RPMI7951 (cell line): ENCODE data around the gene SCYL1. TPM values are rescaled to one million over a fixed set of nuclear protein-coding genes. Genes with fewer than 3 reads are reported as not detected.

Experiments
- DNase-seq: peaks from one replicate; pipeline ENCODE4 v3.0.0-alpha.2; 2012; ENCODE audit warnings: low read depth
- total RNA-seq: library from RNA; depleted of rRNA; stranded (reverse); fragments of >200 nt; shearing (Covaris generic); gene quantifications from 2 replicates; pipeline ENCODE4 v1.2.3, GENCODE V29; 2014; rRNA removed

Gene SCYL1
- 64.1 and 65.7 TPM in 2 replicates for total RNA-seq

DNA sequence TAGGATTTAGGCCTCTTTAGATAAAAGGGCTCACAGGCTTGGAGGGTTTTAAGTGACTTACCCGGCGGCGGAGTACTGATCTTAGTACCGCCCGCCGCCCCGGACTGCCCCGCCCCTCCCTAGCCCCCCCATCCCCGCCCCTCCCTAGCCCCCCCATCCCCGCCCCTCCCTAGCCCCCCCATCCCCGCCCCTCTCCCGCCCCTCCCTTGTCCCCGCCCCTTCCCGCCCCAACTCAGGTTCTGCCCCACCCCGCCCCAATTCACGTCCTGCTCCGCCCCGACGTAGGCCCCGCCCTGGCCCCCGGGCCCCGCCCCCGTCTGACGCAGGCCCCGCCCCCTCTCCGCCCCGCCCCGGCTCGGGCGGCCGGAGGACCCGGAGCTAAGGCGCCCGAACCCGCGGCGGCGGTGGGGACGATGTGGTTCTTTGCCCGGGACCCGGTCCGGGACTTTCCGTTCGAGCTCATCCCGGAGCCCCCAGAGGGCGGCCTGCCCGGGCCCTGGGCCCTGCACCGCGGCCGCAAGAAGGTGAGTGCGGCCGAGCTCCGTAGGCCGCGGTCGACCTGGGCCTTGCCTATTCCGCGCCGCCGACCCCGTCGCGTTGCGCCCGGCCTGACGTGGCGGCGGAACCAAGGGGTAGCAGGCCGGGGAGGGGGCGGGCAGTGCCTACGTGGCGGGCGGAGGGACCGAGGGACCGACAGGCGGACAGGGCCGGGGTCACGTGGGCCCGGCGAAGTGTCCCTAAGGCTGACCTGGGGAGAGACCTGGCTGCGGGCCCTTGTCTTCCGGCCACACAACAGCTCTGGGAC is at the start of gene SCYL1:
Gene SCYL1, plus strand, starts transcription at position 343 of the 805 bp plus-strand sequence. Its CDS starts 71 bp downstream, at position 414.
- peak; percentile 74 for DNase-seq

DNA sequence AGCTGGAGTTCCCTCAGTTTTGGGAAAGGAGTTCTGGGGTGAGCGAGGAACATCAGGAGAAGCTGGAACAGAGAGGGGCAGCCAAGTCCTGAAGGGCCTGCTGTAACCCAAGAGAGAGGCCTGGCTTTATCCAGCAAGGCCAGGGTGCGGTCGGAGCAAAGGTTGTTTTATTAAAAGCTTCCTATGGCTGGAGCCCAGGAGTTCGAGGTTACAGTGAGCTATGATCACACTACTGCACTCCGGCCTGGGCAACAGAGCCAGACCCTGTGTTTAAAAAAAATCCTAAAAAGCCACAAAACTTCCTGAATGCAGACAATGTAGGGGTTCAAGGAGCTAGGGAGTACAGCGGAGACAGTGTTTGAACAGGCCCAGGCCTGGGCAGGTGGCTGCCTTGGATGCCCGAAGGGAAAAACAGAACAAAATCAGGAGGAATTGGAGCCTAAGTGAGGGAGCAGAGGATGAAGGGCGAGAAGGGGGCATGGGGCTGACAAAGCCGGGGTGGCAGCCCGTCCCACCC is 48.2 kb upstream of the SCYL1 start:
- DNase-seq: no peak

DNA sequence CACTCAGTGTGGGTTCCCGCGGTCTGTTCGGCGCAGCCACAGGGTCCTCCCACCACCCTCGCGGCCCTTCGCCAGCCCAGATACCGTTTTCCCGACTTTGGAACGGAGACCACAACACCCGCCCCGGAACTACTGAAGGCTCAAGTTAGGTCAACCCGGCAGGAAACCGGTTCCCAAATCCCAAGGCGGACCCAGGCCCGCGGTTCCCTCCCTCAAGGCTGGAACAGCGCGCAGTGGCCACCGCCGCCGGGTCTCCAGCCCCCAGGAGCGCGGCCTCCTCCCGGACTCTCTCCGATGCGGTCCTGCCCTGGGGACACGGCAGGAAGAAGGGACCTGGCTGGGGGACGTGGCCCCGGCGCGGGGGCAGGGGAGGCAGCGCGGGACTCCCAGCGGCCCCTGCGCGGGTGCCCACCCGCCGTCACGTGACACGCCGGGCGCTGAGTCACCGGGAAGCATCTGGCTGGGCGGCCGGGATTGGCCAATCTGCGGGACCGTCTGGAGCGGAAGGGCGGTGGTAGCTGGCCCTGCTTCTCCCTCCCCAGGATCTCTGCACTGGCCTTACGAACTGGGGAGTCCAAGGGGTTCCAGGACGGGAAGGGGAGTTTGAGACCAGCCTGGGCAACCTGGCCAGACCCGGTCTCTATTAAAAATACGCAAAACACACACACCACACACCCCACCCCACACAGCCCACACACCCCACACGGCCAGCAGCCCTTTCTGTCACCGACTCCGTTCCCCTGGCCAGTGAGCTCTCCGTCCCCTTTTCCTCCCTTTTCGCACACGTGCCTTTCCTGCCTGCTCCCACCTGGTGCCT is 47.5 kb upstream of the SCYL1 start:
- DNase-seq: peak; percentile 96

DNA sequence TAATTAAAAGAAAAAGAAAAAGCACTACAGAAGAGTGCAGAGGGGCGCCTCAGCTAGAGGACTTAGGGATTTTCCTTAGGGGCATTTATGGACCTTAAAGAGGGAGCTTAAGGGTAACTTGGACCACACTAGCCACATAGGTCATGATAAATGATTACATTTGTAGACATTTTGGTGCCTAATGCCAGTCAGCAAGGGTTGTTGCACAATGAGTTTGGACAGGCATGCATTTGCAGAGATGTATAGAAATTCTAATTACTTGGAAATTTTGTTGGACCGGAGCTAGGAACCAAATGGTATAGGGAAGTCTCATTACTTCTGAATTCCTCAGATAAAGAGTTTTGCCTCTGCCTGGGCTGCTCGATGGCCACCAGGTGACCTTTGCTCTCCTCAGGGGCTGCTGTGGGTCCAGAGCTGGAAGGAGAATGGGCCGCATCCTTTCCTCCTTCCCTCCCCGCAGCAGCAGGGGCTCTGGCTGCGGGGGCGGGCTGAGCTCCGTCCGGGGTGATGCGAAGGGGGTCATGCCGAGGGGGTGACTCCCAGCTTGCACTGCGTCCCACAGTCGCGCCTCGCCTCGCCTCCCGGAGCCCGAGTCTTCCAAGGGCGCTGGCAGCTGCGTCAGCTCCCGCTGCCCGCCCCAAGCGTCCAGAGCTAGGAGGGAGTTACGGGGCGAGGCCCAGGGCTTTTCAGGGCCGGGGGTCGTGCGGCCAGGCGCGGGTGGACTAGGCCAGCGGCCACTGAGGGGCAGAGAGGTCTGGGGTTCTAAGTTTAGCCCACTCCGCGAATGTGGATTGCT is 46.3 kb upstream of the SCYL1 start:
- DNase-seq: no peak

DNA sequence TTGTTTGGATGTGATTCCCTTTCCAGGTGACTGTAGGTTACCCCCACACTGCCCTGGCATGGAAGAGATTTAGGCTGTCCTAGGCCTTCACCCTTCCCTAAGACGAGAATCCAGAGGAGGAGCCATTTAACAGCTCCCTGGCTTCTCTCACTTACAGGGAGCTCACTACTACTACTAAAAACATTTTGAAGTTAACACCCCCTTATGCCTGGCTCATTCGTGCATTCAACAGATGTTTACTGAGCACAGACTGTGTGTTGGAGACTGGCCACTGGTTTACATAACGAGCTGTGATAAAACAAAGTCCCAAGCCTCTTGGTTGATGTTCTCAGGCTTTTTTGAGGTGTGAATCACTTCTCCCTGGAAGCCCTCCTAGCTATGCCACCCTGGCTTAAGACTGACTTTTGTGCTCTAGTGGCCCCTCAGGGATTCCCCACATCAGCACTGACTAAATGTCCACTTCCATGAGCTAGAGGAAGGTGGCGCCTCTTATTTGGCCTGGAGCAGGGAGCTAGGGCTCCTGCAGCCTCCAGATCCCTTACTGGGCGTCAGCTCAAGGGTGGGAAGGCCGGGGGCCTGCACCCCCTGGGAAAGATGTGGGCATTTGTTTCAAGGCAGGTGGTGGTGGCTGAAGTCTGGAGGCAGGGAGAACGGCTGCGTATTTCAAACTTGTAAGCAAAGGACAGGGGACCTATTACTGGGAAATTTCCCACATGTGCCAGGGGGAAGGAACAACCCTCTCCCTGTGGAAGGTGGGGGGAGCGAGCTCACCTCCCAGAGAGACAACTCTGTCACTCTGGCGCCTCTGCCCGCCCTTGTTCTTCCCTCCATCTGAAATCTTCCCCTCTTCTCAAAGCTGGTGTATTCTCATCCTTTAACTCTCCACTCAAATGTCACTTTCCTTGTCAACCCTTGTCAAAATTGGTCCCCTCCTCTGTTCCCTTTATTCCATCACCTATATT is 45.4 kb upstream of the SCYL1 start:
- DNase-seq: peak; percentile 78

DNA sequence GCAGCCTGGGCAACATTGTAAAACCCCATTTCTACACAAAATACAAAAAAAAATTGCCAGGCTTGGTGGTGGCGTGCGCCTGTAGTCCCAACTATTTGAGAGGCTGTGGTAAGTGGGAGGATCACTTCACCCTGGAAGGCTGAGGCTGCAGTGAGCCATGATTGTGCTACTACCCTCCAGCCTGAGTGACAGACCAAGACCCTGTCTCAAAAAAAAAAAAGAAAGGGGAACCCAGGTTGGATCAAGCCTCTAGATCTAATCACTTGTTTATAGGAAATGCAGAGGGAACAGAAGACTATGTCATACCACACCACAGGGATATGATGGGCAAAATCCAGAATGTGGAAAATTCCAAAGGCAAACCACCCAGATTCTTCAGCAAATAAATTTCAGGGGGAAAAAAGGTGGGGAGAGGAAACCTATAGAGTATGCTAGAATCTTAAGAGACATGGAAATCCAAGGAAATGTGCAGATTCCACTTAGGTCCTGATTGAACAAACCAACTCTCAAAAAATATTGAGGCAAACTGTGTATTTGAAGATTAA is 42.5 kb upstream of the SCYL1 start:
- DNase-seq: no peak

DNA sequence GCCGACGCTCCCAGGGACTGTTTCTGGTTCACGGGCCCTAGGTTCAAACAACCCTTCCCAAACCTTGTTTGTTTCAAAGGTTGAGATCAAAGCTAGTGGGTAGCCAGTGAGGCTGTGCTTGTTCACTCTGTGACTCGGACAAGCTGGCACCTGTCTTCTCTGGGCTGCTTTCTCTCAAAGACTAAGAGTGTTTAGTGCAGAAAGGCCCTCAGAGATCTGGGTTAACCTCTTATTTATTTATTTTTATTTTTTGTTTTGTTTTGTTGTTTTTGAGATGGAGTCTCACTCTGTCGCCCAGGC is 39.0 kb upstream of the SCYL1 start:
- no peak for DNase-seq

DNA sequence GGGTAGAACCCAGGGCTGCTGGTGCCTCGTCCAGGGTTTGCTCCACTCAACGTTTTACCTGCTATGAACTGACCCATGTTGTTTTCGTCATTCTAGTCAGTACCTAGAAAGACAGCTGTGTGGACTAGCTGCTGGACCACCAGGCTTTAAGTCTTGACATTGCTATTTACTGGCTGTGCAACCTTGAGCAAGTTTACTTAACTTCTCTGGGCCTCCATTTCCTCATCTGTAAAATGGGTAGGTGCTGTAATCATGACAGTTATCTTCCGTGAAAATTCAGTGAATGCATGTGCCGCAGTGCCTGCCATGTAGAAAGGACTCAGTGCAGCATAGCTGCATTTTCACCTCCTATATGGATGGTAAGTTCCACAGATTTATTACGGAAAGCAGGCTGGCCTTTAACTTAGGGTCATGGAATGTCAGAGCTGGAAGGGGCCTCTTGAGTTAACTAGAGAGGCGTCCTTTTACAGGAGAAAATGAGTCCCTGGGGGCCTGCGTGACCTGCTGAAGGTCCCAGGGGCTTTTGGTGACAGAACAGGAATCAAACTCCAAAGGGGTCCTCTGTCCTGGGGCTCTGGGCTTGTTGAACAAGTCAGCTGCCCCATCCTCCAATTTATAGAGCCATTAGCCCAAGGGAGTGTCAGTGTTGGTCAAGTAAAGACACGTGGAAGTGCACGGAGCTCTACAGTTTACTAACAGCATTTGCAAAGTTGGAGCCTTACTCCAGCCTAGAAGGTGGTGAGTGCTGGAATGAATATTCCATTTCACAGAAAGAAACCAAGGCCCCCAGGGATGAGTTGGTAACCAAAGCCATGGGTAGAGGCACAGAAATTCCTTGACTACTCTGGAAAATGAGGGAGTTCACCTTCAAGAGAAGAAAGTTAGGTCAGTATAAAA is 38.1 kb upstream of the SCYL1 start:
- DNase-seq: no peak

DNA sequence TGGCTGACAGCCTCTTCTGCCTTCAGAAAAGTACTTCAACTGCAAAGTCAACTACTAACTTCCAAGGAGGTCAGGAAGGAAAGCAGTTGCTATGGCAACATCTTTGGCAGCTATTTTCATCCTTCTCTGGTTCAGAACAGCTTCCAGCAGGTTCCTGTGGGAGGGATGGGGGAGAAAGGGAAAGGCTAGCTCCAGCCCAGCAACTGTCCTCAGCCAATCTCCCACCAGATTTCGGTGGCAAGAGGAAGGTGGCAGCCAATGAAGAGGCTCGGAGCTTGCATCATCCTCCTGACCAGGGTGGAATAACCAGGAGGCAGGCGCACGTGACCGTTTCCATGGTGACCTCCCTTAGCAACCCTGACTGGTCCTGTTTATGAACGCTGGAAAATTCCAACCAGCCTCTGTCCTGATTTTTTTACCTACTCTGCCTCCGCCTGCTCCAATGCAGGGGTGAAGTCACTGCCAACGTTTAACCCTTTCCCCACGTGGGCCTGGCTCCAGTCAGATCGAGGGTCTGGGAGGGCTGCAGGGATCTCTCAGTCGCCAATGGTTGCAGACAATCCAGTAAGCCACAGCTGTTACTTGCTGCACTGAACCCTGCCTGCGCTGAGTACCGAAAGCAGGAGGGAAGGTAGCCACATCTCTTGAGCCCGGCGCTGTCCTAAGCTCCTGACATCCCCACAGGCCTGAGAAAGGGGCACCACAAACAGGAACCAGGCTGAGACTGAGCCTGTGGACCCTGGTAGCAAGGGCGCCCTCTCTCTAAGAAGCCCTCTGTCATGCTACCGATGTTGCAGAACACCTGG is 37.2 kb upstream of the SCYL1 start:
- peak; percentile 100 for DNase-seq

DNA sequence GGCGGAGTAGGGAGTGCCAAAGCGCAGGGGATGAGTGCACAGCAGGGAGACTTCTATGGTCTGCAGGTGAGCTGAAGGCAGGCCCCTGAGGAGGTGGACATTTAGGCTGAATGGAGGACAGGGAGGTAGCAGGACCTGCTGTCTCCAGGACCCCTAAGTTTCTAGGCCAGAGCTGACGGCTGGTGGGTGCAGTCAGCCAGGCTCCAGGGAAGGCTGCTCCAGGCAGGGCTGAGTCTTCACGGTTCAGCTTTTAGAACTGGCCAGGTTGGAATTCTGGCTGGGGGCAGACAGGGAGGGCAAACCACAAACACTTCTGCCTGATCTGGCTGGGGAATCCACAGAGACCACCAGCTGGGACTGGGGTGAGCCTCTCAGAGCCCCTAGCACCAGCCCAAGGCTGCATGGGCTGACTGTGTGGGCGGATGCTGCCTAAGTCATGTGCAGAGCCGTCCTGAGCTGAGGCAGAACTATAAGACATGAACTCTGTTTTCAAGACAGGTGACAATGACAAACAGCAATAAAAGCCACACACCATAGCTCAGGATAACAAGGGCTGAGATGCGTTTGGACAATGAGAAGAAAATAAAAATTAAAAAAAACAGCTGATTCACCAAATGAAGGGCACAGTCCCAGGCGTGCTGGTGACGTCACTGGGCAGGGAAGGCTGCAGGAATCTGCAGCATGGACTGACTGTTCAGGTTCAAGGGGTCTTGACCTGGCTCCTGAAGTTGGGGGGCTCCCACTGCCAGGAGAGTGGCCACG is 36.4 kb upstream of the SCYL1 start:
- peak; percentile 57 for DNase-seq

DNA sequence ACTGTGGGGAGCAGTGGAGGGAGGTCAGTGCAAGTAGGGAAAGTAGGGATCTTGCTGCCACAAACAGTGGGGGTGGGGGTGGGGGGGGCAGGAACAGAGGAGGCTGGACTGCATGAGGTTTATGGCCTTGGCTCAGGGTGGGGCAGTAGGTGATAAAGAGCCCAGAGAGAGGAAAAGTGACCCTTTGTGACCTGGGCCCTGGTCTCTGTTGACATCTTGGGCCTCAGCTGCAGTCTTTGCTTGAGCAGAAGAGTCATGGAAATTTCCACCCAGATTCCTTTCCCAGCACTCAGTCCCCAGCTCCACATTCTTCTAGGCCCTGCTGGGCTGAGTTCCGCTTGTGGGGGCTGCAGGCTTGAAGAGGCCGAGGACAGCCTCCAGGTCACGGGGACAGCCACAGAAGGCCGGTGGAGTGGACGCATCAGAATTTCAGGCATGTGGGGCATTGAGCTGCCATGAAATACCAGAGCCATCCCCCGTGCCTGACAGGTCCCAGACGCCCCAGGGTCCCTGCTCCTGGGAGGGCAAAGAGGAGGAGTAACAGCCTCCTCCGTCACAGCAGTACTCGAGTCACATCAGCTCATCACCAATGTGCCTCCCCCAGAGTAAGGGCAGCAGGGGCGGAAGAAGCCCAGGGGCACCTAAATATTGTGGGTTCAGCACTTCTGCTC is 35.7 kb upstream of the SCYL1 start:
- DNase-seq: peak; percentile 96

DNA sequence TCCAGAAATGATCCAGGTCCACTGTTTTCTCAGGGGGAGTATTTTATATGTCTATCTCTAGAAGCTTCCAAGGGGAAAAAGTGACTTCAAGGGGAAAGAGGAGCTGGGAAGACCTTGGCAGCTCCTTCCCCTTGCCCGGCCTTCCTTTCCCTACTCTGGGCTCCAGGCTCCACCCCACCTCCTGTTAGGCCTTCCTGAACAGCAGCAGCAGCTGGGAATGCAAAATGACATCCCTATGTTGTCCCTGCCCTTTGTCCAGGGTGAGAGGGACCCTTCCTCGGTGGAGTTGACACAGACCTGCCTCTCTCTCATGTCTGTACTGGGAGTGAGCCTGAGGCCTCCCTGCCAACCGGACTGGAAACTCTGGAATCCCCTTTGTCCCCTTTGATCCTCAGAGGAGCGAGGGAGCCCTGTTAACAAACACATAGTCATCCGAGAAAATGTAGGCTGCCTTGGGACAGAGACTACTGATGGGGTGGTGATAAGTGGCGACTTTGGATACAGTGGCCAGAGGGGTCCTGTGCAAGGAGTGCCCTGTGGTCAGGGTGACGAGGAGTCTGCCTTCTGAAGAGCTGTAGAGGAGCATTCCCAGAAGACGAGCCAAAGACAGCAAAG is 35.1 kb upstream of the SCYL1 start:
- peak; percentile 40 for DNase-seq

DNA sequence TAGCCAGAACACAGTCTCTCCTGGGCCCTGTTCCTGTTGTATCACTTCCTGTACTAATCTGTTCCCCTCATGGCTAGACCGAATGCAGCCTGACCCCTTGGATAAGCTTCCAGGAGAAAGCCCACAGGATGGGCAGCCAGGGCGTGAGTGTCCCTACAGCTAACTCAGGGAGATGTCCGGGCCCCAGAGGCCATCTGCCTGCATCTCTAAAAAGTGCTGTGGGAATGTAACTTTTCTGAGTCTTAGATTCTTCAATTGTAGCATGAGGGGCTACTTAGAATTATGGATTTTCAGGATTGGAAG is 33.8 kb upstream of the SCYL1 start:
- DNase-seq: peak; percentile 26

DNA sequence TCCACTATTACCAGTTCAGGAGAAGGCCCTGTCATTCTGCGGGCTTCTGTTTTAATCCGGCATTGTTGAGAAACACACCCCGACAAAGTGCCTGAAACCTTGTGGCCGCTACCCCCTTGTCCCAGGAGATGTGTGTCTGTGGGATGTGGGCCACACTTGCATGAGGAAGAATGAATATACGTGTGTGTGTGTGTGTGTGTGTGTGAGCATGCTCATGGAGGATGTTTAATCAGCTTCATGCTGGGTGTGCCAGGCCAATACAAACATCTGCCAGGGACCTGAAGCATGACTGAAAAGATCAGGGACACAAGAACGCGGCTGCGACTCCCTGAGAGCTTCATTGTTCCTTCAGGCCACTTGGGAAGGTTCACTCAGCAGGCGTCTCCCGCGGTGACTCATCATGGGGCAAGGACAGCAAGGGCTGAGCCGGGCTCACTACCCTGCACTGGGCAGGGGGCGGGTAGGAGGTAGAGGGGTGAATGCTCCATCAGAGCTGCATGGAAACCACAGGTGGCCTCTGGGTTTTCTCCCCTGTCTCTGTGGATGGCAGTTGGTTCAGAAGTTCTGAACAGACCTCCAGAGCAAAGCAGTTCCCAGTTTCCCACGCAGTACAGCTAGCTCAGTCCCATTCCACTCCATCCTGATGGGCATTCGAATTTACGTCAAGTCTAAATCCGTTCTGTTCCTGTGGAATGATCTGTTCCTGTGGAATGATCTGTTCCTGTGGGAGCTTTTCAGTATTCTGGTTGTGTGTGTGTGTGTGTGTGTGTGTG is 33.1 kb upstream of the SCYL1 start:
- peak; percentile 96 for DNase-seq

DNA sequence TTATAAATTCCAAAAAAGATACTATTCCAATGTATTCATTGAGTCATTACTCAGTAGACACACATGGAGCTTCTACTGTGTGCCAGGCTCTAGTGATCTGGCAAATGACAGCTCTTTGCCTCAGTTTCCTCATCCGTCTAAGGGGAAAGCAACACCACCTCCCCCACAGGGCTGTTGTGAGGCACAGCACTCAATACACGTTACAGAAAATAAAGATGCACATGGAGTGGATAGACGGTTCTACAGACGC is 32.6 kb upstream of the SCYL1 start:
- no peak for DNase-seq

DNA sequence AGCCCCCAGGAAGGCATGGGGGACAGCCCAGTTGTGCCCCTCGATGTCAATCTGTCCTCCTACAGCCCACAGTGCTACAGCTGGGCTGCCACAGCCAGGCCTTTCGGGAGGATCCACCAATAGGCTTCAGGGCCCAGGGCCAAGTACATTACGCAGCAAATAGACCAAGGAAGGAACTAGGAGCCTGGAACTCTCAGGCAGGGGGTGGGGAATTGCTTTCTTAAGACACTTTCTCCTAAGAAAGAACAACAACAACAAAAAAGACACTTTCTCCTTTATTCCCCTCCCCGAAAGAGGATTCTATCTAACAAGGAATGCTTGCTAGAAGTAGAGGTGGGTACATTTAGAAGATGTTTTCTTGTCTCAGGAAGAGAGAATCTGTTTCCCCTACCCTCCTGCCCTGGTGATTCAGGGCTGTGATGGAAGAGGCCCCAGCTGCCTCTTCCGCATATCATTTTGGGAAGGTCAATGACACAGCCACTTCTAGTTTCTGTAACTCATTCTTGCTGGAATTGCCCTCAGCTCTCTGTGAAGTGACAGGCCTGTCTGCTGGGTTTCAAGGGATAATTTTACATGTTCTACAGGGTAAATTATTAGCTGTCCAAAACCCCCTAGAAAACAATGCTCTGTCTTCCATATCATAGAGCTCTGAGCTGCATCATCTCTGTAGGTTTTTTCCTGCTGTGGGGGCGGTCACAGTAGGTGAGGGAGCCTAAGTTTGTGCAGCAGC is 32.1 kb upstream of the SCYL1 start:
- peak; percentile 87 for DNase-seq
